Effector CD4-positive, alpha-beta T cell (primary cell): ENCODE results near the gene CIDEA.

Experiments used
- DNase-seq: peaks from one replicate; pipeline ENCODE4 v3.0.0-alpha.2; 2020

Gene CIDEA

DNA sequence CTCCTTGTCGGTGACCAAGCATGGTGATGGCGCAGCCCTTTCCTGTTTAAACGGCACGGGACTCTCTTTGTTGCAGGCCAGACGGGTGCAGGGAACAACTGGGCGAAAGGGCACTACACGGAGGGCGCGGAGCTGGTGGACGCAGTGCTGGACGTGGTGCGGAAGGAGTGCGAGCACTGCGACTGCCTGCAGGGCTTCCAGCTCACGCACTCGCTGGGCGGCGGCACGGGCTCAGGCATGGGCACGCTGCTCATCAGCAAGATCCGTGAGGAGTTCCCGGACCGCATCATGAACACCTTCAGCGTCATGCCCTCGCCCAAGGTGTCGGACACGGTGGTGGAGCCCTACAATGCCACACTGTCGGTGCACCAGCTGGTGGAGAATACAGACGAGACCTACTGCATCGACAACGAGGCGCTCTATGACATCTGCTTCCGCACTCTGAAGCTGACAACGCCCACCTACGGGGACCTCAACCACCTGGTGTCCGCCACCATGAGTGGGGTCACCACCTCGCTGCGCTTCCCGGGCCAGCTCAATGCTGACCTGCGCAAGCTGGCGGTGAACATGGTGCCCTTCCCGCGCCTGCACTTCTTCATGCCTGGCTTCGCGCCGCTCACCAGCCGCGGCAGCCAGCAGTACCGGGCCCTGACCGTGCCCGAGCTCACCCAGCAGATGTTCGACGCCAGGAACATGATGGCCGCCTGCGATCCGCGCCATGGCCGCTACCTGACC lies 71.0 kb downstream of the CIDEA start:
- no peak for DNase-seq

DNA sequence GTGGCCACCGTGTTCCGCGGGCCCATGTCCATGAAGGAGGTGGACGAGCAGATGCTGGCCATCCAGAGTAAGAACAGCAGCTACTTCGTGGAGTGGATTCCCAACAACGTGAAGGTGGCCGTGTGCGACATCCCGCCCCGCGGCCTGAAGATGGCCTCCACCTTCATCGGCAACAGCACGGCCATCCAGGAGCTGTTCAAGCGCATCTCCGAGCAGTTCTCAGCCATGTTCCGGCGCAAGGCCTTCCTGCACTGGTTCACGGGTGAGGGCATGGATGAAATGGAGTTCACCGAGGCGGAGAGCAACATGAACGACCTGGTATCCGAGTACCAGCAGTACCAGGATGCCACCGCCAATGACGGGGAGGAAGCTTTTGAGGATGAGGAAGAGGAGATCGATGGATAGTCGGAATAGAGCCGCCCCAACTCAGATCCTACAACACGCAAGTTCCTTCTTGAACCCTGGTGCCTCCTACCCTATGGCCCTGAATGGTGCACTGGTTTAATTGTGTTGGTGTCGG lies 71.6 kb downstream of the CIDEA start:
- DNase-seq, result no peak

DNA sequence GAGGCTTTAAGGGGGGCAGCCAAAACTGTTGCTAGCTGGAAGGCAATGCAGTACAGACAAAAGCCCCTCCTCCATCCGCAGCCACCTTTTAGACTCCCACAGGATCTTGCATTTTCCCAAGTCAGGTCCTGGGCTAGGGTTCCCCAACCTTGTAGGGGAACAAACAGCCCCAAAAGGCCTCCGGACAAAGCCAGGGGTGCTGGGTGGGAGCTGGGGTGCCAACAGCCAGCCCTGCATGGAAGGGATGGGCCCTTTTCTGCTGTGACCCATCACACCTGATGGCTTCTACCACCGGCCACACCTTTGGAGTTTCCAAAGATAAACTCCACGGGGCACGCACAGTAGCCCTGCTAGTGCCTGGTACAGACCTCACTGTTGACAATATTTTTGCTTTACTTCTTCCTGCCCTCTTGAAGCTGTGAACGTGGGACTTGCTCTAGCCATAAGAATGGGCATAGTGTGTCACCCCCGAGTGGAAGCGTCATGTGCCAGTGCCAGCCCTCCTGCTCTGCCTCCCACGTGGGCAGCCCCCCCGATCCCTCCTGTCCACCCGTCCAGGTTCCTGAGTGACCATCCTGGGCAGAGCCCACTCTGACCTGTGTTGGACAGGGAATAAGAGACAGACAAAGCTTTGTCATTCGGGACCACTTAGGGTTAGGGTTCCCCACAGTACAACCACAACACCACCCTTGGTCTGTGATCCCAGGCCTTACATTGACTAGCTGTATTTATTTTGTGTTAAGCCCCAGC lies 72.7 kb downstream of the CIDEA start:
- no peak for DNase-seq
